Tibial nerve (tissue), 4 donors: ENCODE measurements around the gene TMEM167A. TPM values are rescaled to one million over a fixed set of nuclear protein-coding genes. Genes with fewer than 3 reads are reported as not detected.
"Not testable (repeated sequence)": the region's sequence is repeated elsewhere in the genome, so short reads cannot be mapped to it uniquely, and the experiment has no call there.

ENCODE experiments used
- DNase-seq, 2 donors: peaks; one replicate each; pipeline ENCODE4 v3.0.0-alpha.2; 2019; ENCODE audit warnings: low spot score in 2 of 2
- H3K27ac ChIP-seq, 4 donors: fragments of 200-600 bp; sonication (generic) in 3 of 4; one replicate each; pipeline ENCODE4 v1.5.1; 2017 to 2019; ENCODE audit warnings: mild to moderate bottlenecking in 1 of 4
- H3K27me3 ChIP-seq, 2 donors: fragments of 200-600 bp; sonication (generic) in 1 of 2; one replicate each; pipeline versions ENCODE4 v1.5.1 to v1.6.0; 2017 to 2019
- H3K36me3 ChIP-seq, 3 donors: fragments of 200-600 bp; sonication (generic); one replicate each; pipeline ENCODE4 v1.5.1; 2018 to 2019
- H3K4me1 ChIP-seq, 4 donors: fragments of 200-600 bp; sonication (generic) in 3 of 4; one replicate each; pipeline ENCODE4 v1.5.1; 2017 to 2019
- H3K4me3 ChIP-seq, 4 donors: fragments of 200-600 bp; sonication (generic) in 3 of 4; one replicate each; pipeline ENCODE4 v1.5.1; 2017 to 2019; ENCODE audit warnings: mild to moderate bottlenecking in 1 of 4, moderate library complexity in 1 of 4
- H3K9me3 ChIP-seq, 4 donors: fragments of 200-600 bp; sonication (generic) in 3 of 4; one replicate each; pipeline ENCODE4 v1.5.1; 2017 to 2019
- EP300 ChIP-seq, 2 donors: sonication (generic); formaldehyde crosslinking; IDR thresholded peaks; one replicate each; pipeline ENCODE4 v1.6.1; 2017; ENCODE audit warnings: antibody characterized with exemption in 2 of 2, mild to moderate bottlenecking in 1 of 2
- POLR2A ChIP-seq, 2 donors: fragments of 450-650 bp; IDR thresholded peaks; one replicate each; pipeline ENCODE4 v1.6.1; 2017; ENCODE audit warnings: antibody characterized with exemption in 2 of 2, mild to moderate bottlenecking in 2 of 2, moderate library complexity in 2 of 2
- WGBS, 2 donors: methylation state at CpG; one replicate each; pipeline ENCODE4 v1.1.5; 2018; 5-methylcytosine and 5-hydroxymethylcytosine counted together
- total RNA-seq, 4 donors: library from RNA; depleted of rRNA; stranded (reverse); fragments of >200 nt; gene quantifications; one replicate each; pipeline ENCODE4 v1.1.0, GENCODE V29; 2016
- TF ChIP-seq, protein P1 (sequence below), 5 experiments: fragments of 200-600 bp in 3 of 5; fragments of 450-650 bp in 2 of 5; sonication (generic) in 3 of 5; IDR thresholded peaks; one replicate each; pipeline ENCODE4 v1.5.1; 2016 to 2019; ENCODE audit warnings: antibody characterized with exemption in 5 of 5, mild to moderate bottlenecking in 3 of 5, moderate library complexity in 2 of 5

The TMEM167A gene
- total RNA-seq, 4 donors from 2014 or later: 27.8 to 44.6 (median 35.4) TPM

DNA sequence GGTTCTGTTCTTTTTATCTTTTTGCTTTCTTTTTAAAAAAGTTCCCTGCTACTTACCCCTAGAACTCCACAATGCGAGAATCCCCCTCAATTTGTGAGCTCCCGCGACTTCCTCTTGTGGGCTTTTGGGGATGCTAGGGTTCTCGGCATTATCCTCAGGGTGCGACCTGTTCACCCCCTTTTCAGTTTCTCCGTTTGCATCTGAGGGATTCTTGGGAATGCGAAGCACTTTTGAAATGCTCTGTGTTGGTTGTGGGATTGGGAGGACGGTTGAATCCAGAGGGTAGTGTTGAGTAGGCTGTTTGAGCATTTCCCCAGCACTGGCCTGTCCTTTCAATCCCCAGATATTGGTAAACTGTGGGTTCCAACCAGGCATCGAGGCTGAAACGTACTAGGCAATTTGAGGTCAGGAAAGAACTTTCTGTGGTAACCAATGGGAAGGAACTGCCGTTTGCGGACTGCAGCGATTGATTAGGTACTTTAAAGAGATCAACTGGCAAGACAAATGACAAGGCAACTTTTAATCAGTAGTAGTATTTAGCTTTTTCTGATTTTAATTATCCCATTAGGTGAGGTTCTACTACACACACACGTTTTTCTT, 568 bp upstream of the TMEM167A start:
- H3K4me3 ChIP-seq: peak overlapping the region; percentile 65 to 82 (median 74)
- H3K9me3 ChIP-seq: no peaks in the 10 kb centered on the region
- DNase-seq: no peak
- H3K4me1 ChIP-seq: peaks cover 0 to 44% (median 8%) of the 10 kb centered on the region in 4 donors
- H3K27me3 ChIP-seq: no peaks in the 10 kb centered on the region
- no peak for TF ChIP-seq POLR2A (IDR thresholded peaks at IDR 0.05)
- peak in 1 of 2 donors; percentile 1 for TF ChIP-seq EP300 (IDR thresholded peaks at IDR 0.05)
- no peaks in the 10 kb centered on the region for H3K36me3 ChIP-seq
- H3K27ac ChIP-seq: peak overlapping the region; percentile 32 to 95 (median 86)
- WGBS, 2 donors: 2% methylated on average over 14 of the region's 14 CpGs

DNA sequence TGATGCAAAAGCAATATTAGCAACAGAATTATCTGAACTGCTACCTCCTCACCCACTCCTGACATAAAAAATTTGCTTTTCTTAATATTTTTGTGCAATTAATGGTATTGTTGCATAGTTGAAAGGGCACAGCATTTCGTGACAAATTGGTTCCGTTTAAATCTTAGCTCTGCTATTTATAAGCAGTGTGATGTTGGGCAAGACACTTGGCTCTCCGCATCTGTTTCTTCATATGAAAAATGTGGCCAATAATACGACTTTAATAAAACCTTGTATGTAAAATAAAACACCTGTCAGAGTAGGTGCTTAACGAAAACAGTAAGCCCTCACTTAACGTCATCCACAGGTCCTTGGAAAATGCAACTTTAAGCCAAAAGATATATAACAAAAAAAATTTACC, 4.2 kb downstream of the TMEM167A start:
- no peak for DNase-seq
- H3K9me3 ChIP-seq: no peaks in the 10 kb centered on the region
- no peak overlapping the region for H3K4me3 ChIP-seq
- peaks cover 0 to 77% (median 11%) of the 10 kb centered on the region in 4 donors for H3K4me1 ChIP-seq
- H3K27ac ChIP-seq: no peak overlapping the region
- H3K36me3 ChIP-seq: no peaks in the 10 kb centered on the region
- 82 to 83% methylated on average over 6 of the region's 6 CpGs for WGBS, 2 donors
- H3K27me3 ChIP-seq: no peaks in the 10 kb centered on the region
- TF ChIP-seq, protein P1, sequence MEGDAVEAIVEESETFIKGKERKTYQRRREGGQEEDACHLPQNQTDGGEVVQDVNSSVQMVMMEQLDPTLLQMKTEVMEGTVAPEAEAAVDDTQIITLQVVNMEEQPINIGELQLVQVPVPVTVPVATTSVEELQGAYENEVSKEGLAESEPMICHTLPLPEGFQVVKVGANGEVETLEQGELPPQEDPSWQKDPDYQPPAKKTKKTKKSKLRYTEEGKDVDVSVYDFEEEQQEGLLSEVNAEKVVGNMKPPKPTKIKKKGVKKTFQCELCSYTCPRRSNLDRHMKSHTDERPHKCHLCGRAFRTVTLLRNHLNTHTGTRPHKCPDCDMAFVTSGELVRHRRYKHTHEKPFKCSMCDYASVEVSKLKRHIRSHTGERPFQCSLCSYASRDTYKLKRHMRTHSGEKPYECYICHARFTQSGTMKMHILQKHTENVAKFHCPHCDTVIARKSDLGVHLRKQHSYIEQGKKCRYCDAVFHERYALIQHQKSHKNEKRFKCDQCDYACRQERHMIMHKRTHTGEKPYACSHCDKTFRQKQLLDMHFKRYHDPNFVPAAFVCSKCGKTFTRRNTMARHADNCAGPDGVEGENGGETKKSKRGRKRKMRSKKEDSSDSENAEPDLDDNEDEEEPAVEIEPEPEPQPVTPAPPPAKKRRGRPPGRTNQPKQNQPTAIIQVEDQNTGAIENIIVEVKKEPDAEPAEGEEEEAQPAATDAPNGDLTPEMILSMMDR (IDR thresholded peaks at IDR 0.05): no peak
- TF ChIP-seq POLR2A (IDR thresholded peaks at IDR 0.05) (no peak), EP300 (IDR thresholded peaks at IDR 0.05) (no peak)

DNA sequence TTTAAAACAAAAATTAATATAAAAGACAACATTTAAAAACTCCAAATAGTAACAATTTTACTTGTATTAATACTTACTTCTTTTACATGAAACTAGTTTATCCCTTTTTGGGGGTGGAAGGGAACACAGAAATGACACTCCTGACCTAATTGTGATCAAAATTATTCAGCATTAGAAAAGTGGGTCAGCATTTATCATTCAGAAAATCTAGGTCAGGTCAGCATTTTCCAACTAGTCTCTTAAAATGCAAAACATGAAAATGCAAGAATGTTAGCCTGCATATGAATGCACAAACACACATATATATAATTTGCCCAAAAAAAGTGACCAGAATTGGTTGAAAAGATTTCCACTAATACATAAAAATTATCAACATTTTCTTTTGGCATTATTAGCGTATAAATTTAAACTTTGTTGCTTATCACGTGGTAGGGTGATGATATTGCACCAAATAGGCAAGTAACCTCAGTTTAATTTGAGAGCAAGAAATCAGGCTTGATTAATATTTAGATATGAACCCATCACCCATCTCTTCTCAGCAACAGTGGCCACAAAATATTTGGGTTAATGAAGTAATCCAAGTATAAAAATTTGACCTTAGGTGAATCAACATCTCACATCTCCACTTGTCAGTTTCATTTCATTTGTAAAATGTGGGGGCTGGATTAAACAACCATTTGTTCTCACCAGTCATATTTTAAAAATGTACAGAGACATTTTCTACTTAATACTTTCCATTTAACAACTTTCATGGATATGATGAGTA, 5.7 kb downstream of the TMEM167A start:
- no peaks in the 10 kb centered on the region for H3K9me3 ChIP-seq
- WGBS, 2 donors: 82 to 84% methylated on average over 2 of the region's 2 CpGs
- no peaks in the 10 kb centered on the region for H3K36me3 ChIP-seq
- no peak overlapping the region for H3K4me3 ChIP-seq
- no peak for TF ChIP-seq POLR2A (IDR thresholded peaks at IDR 0.05)
- peaks cover 0 to 86% (median 10%) of the 10 kb centered on the region in 4 donors for H3K4me1 ChIP-seq
- DNase-seq: no peak
- no peaks in the 10 kb centered on the region for H3K27me3 ChIP-seq
- H3K27ac ChIP-seq: no peak overlapping the region

DNA sequence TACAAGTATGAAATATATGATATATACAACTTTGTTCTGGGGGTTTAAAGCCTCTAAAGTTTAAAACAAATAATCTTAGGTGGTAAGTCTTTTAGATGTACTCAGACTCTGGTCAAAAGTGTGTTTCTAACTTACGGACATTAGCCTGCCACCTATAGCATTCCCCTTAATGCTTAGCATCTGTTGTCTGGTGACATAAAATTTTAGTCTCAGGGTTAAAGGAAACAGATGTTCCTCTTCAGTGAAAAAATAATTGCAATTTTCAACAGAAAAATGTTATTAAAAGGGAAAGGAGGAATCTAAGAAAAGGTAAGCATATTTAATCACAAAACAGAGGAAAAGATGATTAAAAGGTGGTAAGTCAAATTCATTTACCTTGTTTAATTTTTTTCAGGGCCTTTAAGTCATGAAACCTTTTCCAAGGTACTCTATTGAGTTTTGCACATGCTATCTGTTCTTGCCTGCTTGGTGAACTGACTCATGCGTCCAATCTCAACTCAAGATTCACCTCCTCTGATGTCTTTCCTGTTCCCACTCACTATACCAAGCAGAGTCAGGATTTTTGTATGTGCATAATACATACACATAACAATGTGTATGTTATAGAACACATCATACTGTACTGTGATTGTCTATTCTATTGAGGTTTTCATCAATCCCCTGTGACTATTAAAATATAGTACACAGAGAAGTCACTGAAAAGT, 7.9 kb downstream of the TMEM167A start:
- Histone ChIP-seq H3K36me3 (no peaks in the 10 kb centered on the region), H3K4me1 (peaks cover 0 to 69% (median 5%) of the 10 kb centered on the region in 4 donors), H3K27me3 (no peaks in the 10 kb centered on the region), H3K4me3 (no peak overlapping the region), H3K9me3 (no peaks in the 10 kb centered on the region), H3K27ac (no peak overlapping the region)
- no peak for DNase-seq
- no peak for TF ChIP-seq POLR2A (IDR thresholded peaks at IDR 0.05)
- TF ChIP-seq, protein P1 (IDR thresholded peaks at IDR 0.05): no peak
- no peak for TF ChIP-seq EP300 (IDR thresholded peaks at IDR 0.05)
- WGBS, 2 donors: 83 to 85% methylated on average over 2 of the region's 2 CpGs

DNA sequence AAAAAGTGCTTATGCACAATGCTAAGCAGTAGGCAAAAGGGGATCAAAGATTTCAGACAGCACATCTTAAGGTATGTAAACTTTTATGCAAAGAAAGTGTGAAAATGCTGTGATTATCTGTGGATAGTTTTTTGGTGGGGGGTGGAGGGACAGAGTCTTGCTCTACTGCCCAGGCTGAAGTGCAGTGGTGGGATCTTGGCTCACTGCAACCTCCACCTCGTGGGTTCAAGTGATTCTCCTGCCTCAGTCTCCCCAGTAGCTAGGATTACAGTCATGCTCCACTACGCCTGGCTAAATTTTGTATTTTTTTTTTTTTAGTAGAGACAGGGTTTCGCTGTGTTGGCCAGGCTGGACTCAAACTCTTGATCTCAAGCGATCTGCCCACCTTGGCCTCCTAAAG, 9.8 kb downstream of the TMEM167A start:
- H3K4me3 ChIP-seq, H3K36me3 ChIP-seq, H3K27ac ChIP-seq, H3K9me3 ChIP-seq, H3K27me3 ChIP-seq, DNase-seq: not testable (repeated sequence)
- peaks cover 0 to 57% (median 5%) of the 10 kb centered on the region in 4 donors for H3K4me1 ChIP-seq
- 93 to 96% methylated on average over 4 of the region's 4 CpGs for WGBS, 2 donors

DNA sequence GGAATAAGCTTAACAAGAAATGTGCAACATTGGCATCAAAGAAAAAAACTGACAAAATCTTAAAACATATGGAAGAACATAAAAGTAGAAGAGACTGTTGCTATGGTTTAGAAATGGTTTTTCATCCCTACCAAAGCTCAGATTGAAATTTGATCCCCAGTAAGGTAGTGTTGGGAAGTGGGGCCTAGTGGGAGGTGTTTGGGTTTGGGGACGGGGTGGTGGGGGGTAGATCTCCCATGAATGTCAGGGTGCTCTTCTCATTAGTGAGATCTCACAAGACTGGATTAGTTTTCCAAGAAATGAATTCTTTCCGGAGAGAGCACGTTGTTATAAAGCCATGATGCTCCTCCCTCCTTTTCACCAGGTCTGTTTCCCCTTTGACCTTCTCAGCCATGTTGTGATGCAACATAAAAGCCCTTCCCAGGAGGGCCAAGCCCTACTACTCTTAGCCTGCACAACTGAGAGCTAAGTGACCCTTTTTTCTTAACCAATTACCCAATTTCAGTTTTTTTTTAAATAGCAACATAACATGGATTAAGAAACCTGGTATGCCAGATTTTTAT, 10.6 kb downstream of the TMEM167A start:
- no peaks in the 10 kb centered on the region for H3K9me3 ChIP-seq
- H3K4me1 ChIP-seq: peaks cover 0 to 49% (median 5%) of the 10 kb centered on the region in 4 donors
- peaks cover 0 to 2% (median 0%) of the 10 kb centered on the region in 3 donors for H3K36me3 ChIP-seq
- DNase-seq: no peak
- H3K4me3 ChIP-seq: no peak overlapping the region
- no peaks in the 10 kb centered on the region for H3K27me3 ChIP-seq
- TF ChIP-seq, protein P1 (IDR thresholded peaks at IDR 0.05): no peak
- TF ChIP-seq EP300 (IDR thresholded peaks at IDR 0.05): no peak
- no peak for TF ChIP-seq POLR2A (IDR thresholded peaks at IDR 0.05)
- WGBS, 2 donors: 80 to 82% methylated on average over 3 of the region's 3 CpGs
- no peak overlapping the region for H3K27ac ChIP-seq
